Measurements from ENCODE around the gene AGFG1.

The AGFG1 gene

DNA sequence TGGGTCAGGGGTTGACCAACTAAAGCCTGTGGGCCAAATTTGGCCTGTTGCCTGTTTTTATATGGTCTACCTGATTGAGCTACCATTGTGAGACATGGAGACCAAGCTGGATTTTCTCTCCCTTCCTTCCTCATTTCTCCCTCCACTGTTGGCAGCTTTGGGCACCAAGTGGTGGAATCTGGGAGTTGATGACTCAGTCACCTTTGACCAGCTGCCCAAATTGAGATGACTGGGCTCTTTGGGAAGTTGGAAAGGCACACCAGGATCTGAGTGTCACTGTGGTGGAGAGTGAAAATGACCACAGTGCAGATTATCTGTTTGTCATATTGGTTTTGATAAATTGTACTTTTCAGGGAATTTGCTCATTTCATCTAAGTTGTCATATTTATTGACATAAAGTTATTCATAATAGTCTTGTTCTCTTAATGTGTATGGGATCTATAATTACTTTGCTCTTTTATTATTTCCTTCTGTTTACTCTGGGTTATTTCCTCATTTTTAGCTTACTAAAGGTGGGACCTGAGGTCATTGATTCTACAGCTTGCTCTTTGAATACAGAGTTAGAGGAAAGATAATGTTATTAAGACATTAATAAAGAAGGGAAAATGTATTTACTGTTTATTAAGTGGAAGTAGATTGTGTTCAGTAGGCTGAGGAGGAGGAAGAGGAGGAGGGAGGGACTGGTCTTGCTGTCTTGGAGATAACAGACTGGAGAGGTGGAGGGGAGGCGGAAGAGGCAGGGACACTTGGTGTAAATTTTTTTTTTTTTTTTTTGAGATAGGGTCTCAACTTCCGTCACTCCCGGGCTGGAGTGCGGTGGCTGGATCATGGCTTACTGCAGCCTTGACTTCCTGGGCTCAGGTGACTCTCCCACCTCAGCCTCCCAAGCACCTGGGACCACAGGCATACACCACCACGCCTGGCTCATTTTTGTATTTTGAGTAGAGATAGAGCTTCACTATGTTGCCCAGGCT, 31.8 kb downstream of the AGFG1 start:
- H3K9ac ChIP-seq (ENCODE audit: low read depth, low read length, poor library complexity) = no peak overlapping the region
- no peak overlapping the region for H2BK5ac ChIP-seq (ENCODE audit: low read length)
- H2BK12ac ChIP-seq (ENCODE audit: low read length) = no peak overlapping the region
- H3K27ac ChIP-seq (replicated peaks; ENCODE audit: low read length) = no peak overlapping the region
- H3K4ac ChIP-seq (ENCODE audit: low read length) = no peak overlapping the region
- DNase-seq (ENCODE audit: low spot score) = no peak
- peaks cover 5 to 15% of the 10 kb centered on the region in 2 donors for H3K36me3 ChIP-seq (replicated peaks in 1 of 2; ENCODE audit: control insufficient read depth in 2 of 2, insufficient read depth in 2 of 2, low read length in 2 of 2)
- H3K18ac ChIP-seq (ENCODE audit: low read length) = no peak overlapping the region
- H3K9me3 ChIP-seq (replicated peaks in 1 of 2; ENCODE audit: control insufficient read depth in 2 of 2, insufficient read depth in 1 of 2, low read depth in 1 of 2, low read length in 2 of 2) = peaks cover 0 to 2% of the 10 kb centered on the region in 2 donors
- peaks cover 0 to 5% of the 10 kb centered on the region in 2 donors for H3K4me1 ChIP-seq (ENCODE audit: control insufficient read depth in 2 of 2, insufficient read depth in 1 of 2, low read depth in 1 of 2, low read length in 2 of 2)
- H2BK15ac ChIP-seq (ENCODE audit: low read length) = no peak overlapping the region
- H3K14ac ChIP-seq (ENCODE audit: low read length) = no peak overlapping the region
- no peak overlapping the region for H2AFZ ChIP-seq (ENCODE audit: low read length)
- no peak overlapping the region for H3K4me3 ChIP-seq (ENCODE audit: low read length in 2 of 2)
- no peak overlapping the region for H4K91ac ChIP-seq (ENCODE audit: low read depth, low read length, poor library complexity)
- H3K23ac ChIP-seq (ENCODE audit: low read depth, low read length, poor library complexity) = no peak overlapping the region
- no CpG with 5 or more reads among the region's 5 CpGs for WGBS, 2 donors (ENCODE audit: extremely low coverage in 2 of 2, insufficient read length in 2 of 2, insufficient replicate concordance in 1 of 2)
- no peak overlapping the region for H4K8ac ChIP-seq (ENCODE audit: low read depth, low read length)
- no peak overlapping the region for H3K4me2 ChIP-seq (ENCODE audit: insufficient read depth, low read length, poor library complexity, severe bottlenecking)
- no peak overlapping the region for H2AK5ac ChIP-seq (ENCODE audit: low read depth, low read length)
- H3K79me1 ChIP-seq (ENCODE audit: low read depth, low read length) = peaks cover 4% of the 10 kb centered on the region
- no peaks in the 10 kb centered on the region for H3K27me3 ChIP-seq (ENCODE audit: control insufficient read depth in 3 of 3, insufficient read depth in 3 of 3, low read depth in 1 of 3, low read length in 3 of 3)
- no peak overlapping the region for H2BK120ac ChIP-seq (ENCODE audit: low read depth, low read length)

DNA sequence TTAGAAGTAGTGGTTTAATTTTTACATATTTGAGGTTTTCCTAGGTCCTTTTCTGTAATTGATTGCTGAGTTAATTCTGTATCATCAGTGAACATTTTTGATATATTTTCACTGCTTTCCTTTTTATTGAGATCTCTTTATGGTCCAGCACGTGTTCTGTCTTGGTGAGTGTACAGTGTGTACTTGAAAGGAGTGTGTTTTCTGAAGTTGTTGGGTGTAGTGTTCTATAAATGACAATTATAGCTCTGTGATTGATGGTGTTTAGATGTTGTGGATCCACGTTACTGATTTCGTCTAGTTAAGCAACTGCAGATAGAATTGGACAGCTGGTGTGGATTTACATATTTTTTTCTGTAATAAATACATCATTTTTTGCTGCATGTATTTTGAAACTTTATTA, 32.7 kb downstream of the AGFG1 start:
- DNase-seq (ENCODE audit: low spot score) = no peak
- H3K4me2 ChIP-seq (ENCODE audit: insufficient read depth, low read length, poor library complexity, severe bottlenecking) = no peak overlapping the region
- no peak overlapping the region for H3K9ac ChIP-seq (ENCODE audit: low read depth, low read length, poor library complexity)
- H3K27me3 ChIP-seq (ENCODE audit: control insufficient read depth in 3 of 3, insufficient read depth in 3 of 3, low read depth in 1 of 3, low read length in 3 of 3) = no peaks in the 10 kb centered on the region
- H3K23ac ChIP-seq (ENCODE audit: low read depth, low read length, poor library complexity) = no peak overlapping the region
- no peak overlapping the region for H4K8ac ChIP-seq (ENCODE audit: low read depth, low read length)
- no peak overlapping the region for H2BK12ac ChIP-seq (ENCODE audit: low read length)
- no peak overlapping the region for H2AFZ ChIP-seq (ENCODE audit: low read length)
- H3K79me1 ChIP-seq (ENCODE audit: low read depth, low read length) = peaks cover 4% of the 10 kb centered on the region
- H3K9me3 ChIP-seq (replicated peaks in 1 of 2; ENCODE audit: control insufficient read depth in 2 of 2, insufficient read depth in 1 of 2, low read depth in 1 of 2, low read length in 2 of 2) = peaks cover 0 to 2% of the 10 kb centered on the region in 2 donors
- no CpG with 5 or more reads among the region's 3 CpGs for WGBS, 2 donors (ENCODE audit: extremely low coverage in 2 of 2, insufficient read length in 2 of 2, insufficient replicate concordance in 1 of 2)
- no peak overlapping the region for H2BK120ac ChIP-seq (ENCODE audit: low read depth, low read length)
- no peak overlapping the region for H3K14ac ChIP-seq (ENCODE audit: low read length)
- H3K4ac ChIP-seq (ENCODE audit: low read length) = no peak overlapping the region
- no peak overlapping the region for H2AK5ac ChIP-seq (ENCODE audit: low read depth, low read length)
- H3K18ac ChIP-seq (ENCODE audit: low read length) = no peak overlapping the region
- no peak overlapping the region for H3K4me3 ChIP-seq (ENCODE audit: low read length in 2 of 2)
- H4K91ac ChIP-seq (ENCODE audit: low read depth, low read length, poor library complexity) = no peak overlapping the region
- H3K36me3 ChIP-seq (replicated peaks in 1 of 2; ENCODE audit: control insufficient read depth in 2 of 2, insufficient read depth in 2 of 2, low read length in 2 of 2) = peaks cover 5 to 13% of the 10 kb centered on the region in 2 donors
- no peak overlapping the region for H2BK15ac ChIP-seq (ENCODE audit: low read length)
- no peak overlapping the region for H2BK5ac ChIP-seq (ENCODE audit: low read length)
- no peak overlapping the region for H3K27ac ChIP-seq (replicated peaks; ENCODE audit: low read length)
- H3K4me1 ChIP-seq (ENCODE audit: control insufficient read depth in 2 of 2, insufficient read depth in 1 of 2, low read depth in 1 of 2, low read length in 2 of 2) = peaks cover 0 to 5% of the 10 kb centered on the region in 2 donors

DNA sequence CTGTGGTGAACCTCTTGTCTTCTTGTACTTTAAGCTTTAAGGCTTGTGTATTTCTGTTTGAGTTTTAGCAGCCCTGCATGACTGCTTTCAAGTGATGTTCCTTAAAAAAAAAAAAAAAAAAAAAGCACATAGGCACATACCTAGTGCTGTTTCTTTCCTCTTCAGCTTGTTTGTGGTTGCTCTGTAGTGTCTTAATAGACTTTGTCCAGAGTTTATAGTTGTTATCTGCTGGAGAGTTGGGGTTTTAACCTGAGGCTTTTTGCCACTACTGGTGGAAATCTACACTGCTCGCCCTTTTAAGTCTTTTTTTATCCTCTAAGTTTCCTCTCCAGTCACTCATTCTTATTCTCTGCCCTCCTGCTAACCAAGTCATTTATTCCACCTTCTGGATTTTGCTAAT, 34.5 kb downstream of the AGFG1 start:
- Histone ChIP-seq H3K18ac (ENCODE audit: low read length) (no peak overlapping the region), H4K91ac (ENCODE audit: low read depth, low read length, poor library complexity) (no peak overlapping the region), H2BK120ac (ENCODE audit: low read depth, low read length) (no peak overlapping the region), H3K23ac (ENCODE audit: low read depth, low read length, poor library complexity) (no peak overlapping the region), H2AK5ac (ENCODE audit: low read depth, low read length) (no peak overlapping the region), H2BK5ac (ENCODE audit: low read length) (no peak overlapping the region), H3K79me1 (ENCODE audit: low read depth, low read length) (peaks cover 4% of the 10 kb centered on the region), H3K4me2 (ENCODE audit: insufficient read depth, low read length, poor library complexity, severe bottlenecking) (no peak overlapping the region), H3K36me3 (replicated peaks in 1 of 2; ENCODE audit: control insufficient read depth in 2 of 2, insufficient read depth in 2 of 2, low read length in 2 of 2) (peaks cover 1 to 2% of the 10 kb centered on the region in 2 donors), H3K4me3 (ENCODE audit: low read length in 2 of 2) (no peak overlapping the region), H3K14ac (ENCODE audit: low read length) (no peak overlapping the region), H4K8ac (ENCODE audit: low read depth, low read length) (no peak overlapping the region), H2BK15ac (ENCODE audit: low read length) (no peak overlapping the region), H3K27ac (replicated peaks; ENCODE audit: low read length) (no peak overlapping the region), H3K9me3 (replicated peaks in 1 of 2; ENCODE audit: control insufficient read depth in 2 of 2, insufficient read depth in 1 of 2, low read depth in 1 of 2, low read length in 2 of 2) (no peaks in the 10 kb centered on the region), H2AFZ (ENCODE audit: low read length) (no peak overlapping the region), H3K4me1 (ENCODE audit: control insufficient read depth in 2 of 2, insufficient read depth in 1 of 2, low read depth in 1 of 2, low read length in 2 of 2) (peaks cover 2 to 5% of the 10 kb centered on the region in 2 donors), H3K4ac (ENCODE audit: low read length) (no peak overlapping the region), H3K27me3 (ENCODE audit: control insufficient read depth in 3 of 3, insufficient read depth in 3 of 3, low read depth in 1 of 3, low read length in 3 of 3) (no peaks in the 10 kb centered on the region), H2BK12ac (ENCODE audit: low read length) (no peak overlapping the region), H3K9ac (ENCODE audit: low read depth, low read length, poor library complexity) (no peak overlapping the region)
- WGBS, 2 donors (ENCODE audit: extremely low coverage in 2 of 2, insufficient read length in 2 of 2, insufficient replicate concordance in 1 of 2) = no CpG with 5 or more reads among the region's 1 CpG
- DNase-seq (ENCODE audit: low spot score) = no peak

DNA sequence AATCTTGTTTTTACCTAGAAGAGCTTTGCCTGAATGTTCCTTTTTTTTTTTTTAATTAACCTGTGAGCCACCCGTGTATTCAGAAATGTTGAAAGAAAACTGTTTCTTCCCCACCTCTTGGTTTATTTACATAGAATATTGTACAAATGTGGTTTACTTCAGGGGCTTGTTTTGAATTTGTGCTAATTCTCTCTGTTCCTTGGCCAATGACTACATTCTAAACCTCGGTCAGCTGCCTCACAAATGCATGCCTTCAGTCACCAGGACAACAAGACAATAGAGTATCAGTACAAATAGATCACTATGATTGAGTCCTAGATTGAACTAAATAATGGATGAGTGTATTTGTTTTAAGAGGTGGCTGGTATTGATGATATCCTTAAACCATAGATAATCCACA, 36.0 kb downstream of the AGFG1 start:
- H3K4me3 ChIP-seq (ENCODE audit: low read length in 2 of 2) = no peak overlapping the region
- no peak overlapping the region for H3K4me2 ChIP-seq (ENCODE audit: insufficient read depth, low read length, poor library complexity, severe bottlenecking)
- H2BK5ac ChIP-seq (ENCODE audit: low read length) = no peak overlapping the region
- no peak overlapping the region for H3K14ac ChIP-seq (ENCODE audit: low read length)
- no peak overlapping the region for H2AFZ ChIP-seq (ENCODE audit: low read length)
- H4K8ac ChIP-seq (ENCODE audit: low read depth, low read length) = no peak overlapping the region
- H3K23ac ChIP-seq (ENCODE audit: low read depth, low read length, poor library complexity) = no peak overlapping the region
- H3K18ac ChIP-seq (ENCODE audit: low read length) = no peak overlapping the region
- no peak overlapping the region for H2AK5ac ChIP-seq (ENCODE audit: low read depth, low read length)
- no peaks in the 10 kb centered on the region for H3K36me3 ChIP-seq (replicated peaks in 1 of 2; ENCODE audit: control insufficient read depth in 2 of 2, insufficient read depth in 2 of 2, low read length in 2 of 2)
- no peak overlapping the region for H2BK15ac ChIP-seq (ENCODE audit: low read length)
- no peak overlapping the region for H2BK120ac ChIP-seq (ENCODE audit: low read depth, low read length)
- H3K4ac ChIP-seq (ENCODE audit: low read length) = no peak overlapping the region
- H3K9ac ChIP-seq (ENCODE audit: low read depth, low read length, poor library complexity) = no peak overlapping the region
- H3K27ac ChIP-seq (replicated peaks; ENCODE audit: low read length) = no peak overlapping the region
- H2BK12ac ChIP-seq (ENCODE audit: low read length) = no peak overlapping the region
- no peaks in the 10 kb centered on the region for H3K9me3 ChIP-seq (replicated peaks in 1 of 2; ENCODE audit: control insufficient read depth in 2 of 2, insufficient read depth in 1 of 2, low read depth in 1 of 2, low read length in 2 of 2)
- peaks cover 2 to 5% of the 10 kb centered on the region in 2 donors for H3K4me1 ChIP-seq (ENCODE audit: control insufficient read depth in 2 of 2, insufficient read depth in 1 of 2, low read depth in 1 of 2, low read length in 2 of 2)
- no peaks in the 10 kb centered on the region for H3K27me3 ChIP-seq (ENCODE audit: control insufficient read depth in 3 of 3, insufficient read depth in 3 of 3, low read depth in 1 of 3, low read length in 3 of 3)
- H3K79me1 ChIP-seq (ENCODE audit: low read depth, low read length) = peaks cover 1% of the 10 kb centered on the region
- WGBS, 2 donors (ENCODE audit: extremely low coverage in 2 of 2, insufficient read length in 2 of 2, insufficient replicate concordance in 1 of 2) = no CpG with 5 or more reads among the region's 2 CpGs
- H4K91ac ChIP-seq (ENCODE audit: low read depth, low read length, poor library complexity) = no peak overlapping the region
- DNase-seq (ENCODE audit: low spot score) = peak; percentile 9

Measured in neuronal stem cell (in vitro differentiated cells).